HEK293 (cell line): Measurements from ENCODE around the gene N4BP2L2.

Source experiments
- CTCF ChIA-PET: fragments of 350-600 bp; formaldehyde crosslinking; extraction: SDS; loops from one replicate; lab custom pipeline; 2021; ENCODE audit warnings: antibody characterized with exemption; lab: Yijun Ruan, JAX
- POLR2A ChIA-PET: fragments of 300-600 bp; formaldehyde crosslinking; extraction: SDS; loops from one replicate; lab custom pipeline; 2020; ENCODE audit warnings: antibody characterized with exemption, inconsistent platforms; lab: Yijun Ruan, JAX
- H3K27ac ChIP-seq: fragments of 200-500 bp; sonication (Bioruptor generic); 2 replicates; pipeline ENCODE4 v1.5.1; 2014; ENCODE audit warnings: low read depth, low read length, control low read depth, inconsistent platforms; ENCODE audit errors: extremely low read depth
- H3K36me3 ChIP-seq, 2 experiments: fragments of 200-500 bp in 1 of 2; sonication (Bioruptor generic) in 1 of 2; 1 replicate in 1 of 2; 2 replicates in 1 of 2; pipeline ENCODE4 v1.5.1; 2014 to 2017; ENCODE audit warnings: inconsistent platforms in 2 of 2, low read length in 2 of 2; ENCODE audit not compliant: control insufficient read depth in 2 of 2, insufficient read depth in 1 of 2
- H3K4me1 ChIP-seq: fragments of 200-500 bp; sonication (Bioruptor generic); 2 replicates; pipeline ENCODE4 v1.5.1; 2014; ENCODE audit warnings: mild to moderate bottlenecking, low read length, inconsistent platforms; ENCODE audit not compliant: control insufficient read depth, insufficient read depth
- H3K4me3 ChIP-seq: 2 replicates; pipeline ENCODE4 v1.5.1; 2011; ENCODE audit warnings: low read depth, mild to moderate bottlenecking, control low read depth, low read length, moderate library complexity
- H3K9me3 ChIP-seq: fragments of 200-500 bp; sonication (Bioruptor generic); 2 replicates; pipeline ENCODE4 v1.5.1; 2014; ENCODE audit warnings: low read depth, low read length, inconsistent platforms; ENCODE audit not compliant: control insufficient read depth, insufficient read depth
- GFI1B ChIP-seq: fragments of 450-650 bp; formaldehyde crosslinking; IDR thresholded peaks from 2 replicates; pipeline ENCODE4 v1.5.1; 2016; ENCODE audit warnings: missing biosample characterization, missing genetic modification characterization
- RBAK ChIP-seq: fragments of 450-650 bp; formaldehyde crosslinking; IDR thresholded peaks from 2 replicates; pipeline ENCODE4 v1.5.1; 2016; ENCODE audit warnings: missing biosample characterization, missing genetic modification characterization
- SP3 ChIP-seq: fragments of 450-650 bp; formaldehyde crosslinking; IDR thresholded peaks from 2 replicates; pipeline ENCODE4 v1.5.1; 2016; ENCODE audit warnings: missing biosample characterization, missing genetic modification characterization
- ZBTB8A ChIP-seq: fragments of 450-650 bp; formaldehyde crosslinking; IDR thresholded peaks from 2 replicates; pipeline ENCODE4 v1.5.1; 2016; ENCODE audit warnings: missing biosample characterization, missing genetic modification characterization
- ZNF175 ChIP-seq: fragments of 450-650 bp; formaldehyde crosslinking; IDR thresholded peaks from 2 replicates; pipeline ENCODE4 v1.5.1; 2016; ENCODE audit warnings: missing biosample characterization, missing genetic modification characterization
- ZNF274 ChIP-seq, 2 experiments: fragments of 200-500 bp in 1 of 2; fragments of 450-650 bp in 1 of 2; sonication (Bioruptor generic) in 1 of 2; formaldehyde crosslinking in 1 of 2; IDR thresholded peaks; 2 replicates each; pipeline versions ENCODE4 v1.5.1 to v1.6.1; 2014 to 2016; ENCODE audit warnings: borderline replicate concordance in 1 of 2, inconsistent platforms in 1 of 2, low read length in 1 of 2, missing biosample characterization in 1 of 2, missing genetic modification characterization in 1 of 2
- ZNF324 ChIP-seq: fragments of 450-650 bp; formaldehyde crosslinking; IDR thresholded peaks from 2 replicates; pipeline ENCODE4 v1.5.1; 2016; ENCODE audit warnings: missing biosample characterization, missing genetic modification characterization
- ZNF391 ChIP-seq: fragments of 450-650 bp; formaldehyde crosslinking; IDR thresholded peaks from 2 replicates; pipeline ENCODE4 v1.5.1; 2016; ENCODE audit warnings: low read depth, missing biosample characterization, missing genetic modification characterization, borderline replicate concordance
- ZNF624 ChIP-seq: fragments of 450-650 bp; formaldehyde crosslinking; IDR thresholded peaks from 2 replicates; pipeline ENCODE4 v1.5.1; 2017; ENCODE audit warnings: missing biosample characterization, missing genetic modification characterization
- ZNF707 ChIP-seq: fragments of 450-650 bp; formaldehyde crosslinking; IDR thresholded peaks from 2 replicates; pipeline ENCODE4 v1.5.1; 2016; ENCODE audit warnings: missing biosample characterization, missing genetic modification characterization
- ZXDB ChIP-seq: fragments of 450-650 bp; formaldehyde crosslinking; IDR thresholded peaks from 2 replicates; pipeline ENCODE4 v1.5.1; 2016; ENCODE audit warnings: missing biosample characterization, missing genetic modification characterization
- TF ChIP-seq, protein P1 (sequence below): fragments of 450-650 bp; formaldehyde crosslinking; IDR thresholded peaks from 2 replicates; pipeline ENCODE4 v1.5.1; 2017; ENCODE audit warnings: missing biosample characterization, missing genetic modification characterization
- TF ChIP-seq, protein P2 (sequence below): fragments of 450-650 bp; formaldehyde crosslinking; IDR thresholded peaks from 2 replicates; pipeline ENCODE4 v1.5.1; 2016; ENCODE audit warnings: missing biosample characterization, missing genetic modification characterization
- TF ChIP-seq, protein P3 (sequence below): fragments of 450-650 bp; formaldehyde crosslinking; IDR thresholded peaks from 2 replicates; pipeline ENCODE4 v1.5.1; 2016; ENCODE audit warnings: missing biosample characterization, missing genetic modification characterization
- TF ChIP-seq, protein P4 (sequence below): fragments of 450-650 bp; formaldehyde crosslinking; IDR thresholded peaks from 2 replicates; pipeline ENCODE4 v1.5.0; 2017; ENCODE audit warnings: missing biosample characterization, missing genetic modification characterization, borderline replicate concordance
- TF ChIP-seq, protein P5 (sequence below): fragments of 450-650 bp; formaldehyde crosslinking; IDR thresholded peaks from 2 replicates; pipeline ENCODE4 v1.5.1; 2016; ENCODE audit warnings: missing biosample characterization, missing genetic modification characterization, low read depth
- TF ChIP-seq, protein P6 (sequence below): fragments of 450-650 bp; formaldehyde crosslinking; IDR thresholded peaks from 2 replicates; pipeline ENCODE4; 2016; ENCODE audit warnings: missing biosample characterization, missing genetic modification characterization

The N4BP2L2 gene

DNA sequence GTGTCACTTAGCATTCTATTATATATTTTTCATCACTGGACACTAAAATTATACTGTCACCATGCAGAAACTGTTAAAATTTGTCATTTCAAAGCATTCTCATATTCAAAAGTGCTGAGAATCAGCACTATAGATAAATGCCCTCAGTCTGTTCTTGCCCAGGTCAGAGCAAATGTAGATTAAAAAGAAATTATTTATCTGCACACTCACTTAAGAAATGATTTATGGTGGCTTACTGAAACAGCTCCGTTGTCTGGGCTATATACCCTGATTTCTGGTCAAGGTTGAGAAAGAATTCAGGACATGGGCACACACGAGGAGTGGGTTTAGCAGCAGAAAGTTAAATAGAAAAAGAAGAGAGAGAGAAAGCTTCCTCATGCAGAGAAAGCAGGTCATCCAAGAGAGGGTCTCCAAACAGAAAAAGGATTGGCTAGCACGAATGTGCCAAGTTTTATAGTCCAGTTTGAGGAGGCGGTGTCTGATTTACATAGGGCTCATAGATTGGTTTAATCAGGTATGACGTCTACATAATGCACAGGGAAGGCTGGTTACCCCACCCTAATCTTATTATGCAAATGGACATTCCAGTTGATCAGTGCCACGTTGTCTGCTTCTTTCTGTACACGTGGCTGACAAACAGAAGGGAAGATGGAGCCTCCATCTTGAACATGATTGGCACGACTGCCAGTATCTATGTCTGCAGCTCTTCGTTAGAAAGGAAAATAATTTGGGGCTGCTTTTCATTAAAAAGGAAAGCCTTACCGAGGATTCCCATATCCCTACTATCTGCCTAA, 63.4 kb downstream of the N4BP2L2 start:
- H3K4me1 ChIP-seq, result no peaks in the 10 kb centered on the region
- H3K9me3 ChIP-seq, result no peaks in the 10 kb centered on the region
- CTCF ChIA-PET, result interaction anchor here (0.6 kb wide), 1 partner anchor 106 kb away, joined by 3 read pairs; no protein-coding TSS in a partner anchor
- POLR2A ChIA-PET, result no interaction called here
- H3K27ac ChIP-seq, result no peak overlapping the region
- TF ChIP-seq ZNF175 (tag by site-specific recombination) (no peak), SP3 (tag by site-specific recombination) (no peak), ZNF624 (no peak), ZNF324 (no peak), ZNF274 (IDR thresholded peaks at IDR 0.05; ENCODE audit: low read length) (no peak), ZNF274 (tag by site-specific recombination; IDR thresholded peaks at IDR 0.05; ENCODE audit: borderline replicate concordance) (no peak), ZNF707 (tag by site-specific recombination) (no peak), RBAK (tag by site-specific recombination) (no peak)
- TF ChIP-seq, protein P1, sequence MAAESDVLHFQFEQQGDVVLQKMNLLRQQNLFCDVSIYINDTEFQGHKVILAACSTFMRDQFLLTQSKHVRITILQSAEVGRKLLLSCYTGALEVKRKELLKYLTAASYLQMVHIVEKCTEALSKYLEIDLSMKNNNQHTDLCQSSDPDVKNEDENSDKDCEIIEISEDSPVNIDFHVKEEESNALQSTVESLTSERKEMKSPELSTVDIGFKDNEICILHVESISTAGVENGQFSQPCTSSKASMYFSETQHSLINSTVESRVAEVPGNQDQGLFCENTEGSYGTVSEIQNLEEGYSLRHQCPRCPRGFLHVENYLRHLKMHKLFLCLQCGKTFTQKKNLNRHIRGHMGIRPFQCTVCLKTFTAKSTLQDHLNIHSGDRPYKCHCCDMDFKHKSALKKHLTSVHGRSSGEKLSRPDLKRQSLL (tag by site-specific recombination), result no peak
- TF ChIP-seq, protein P2, sequence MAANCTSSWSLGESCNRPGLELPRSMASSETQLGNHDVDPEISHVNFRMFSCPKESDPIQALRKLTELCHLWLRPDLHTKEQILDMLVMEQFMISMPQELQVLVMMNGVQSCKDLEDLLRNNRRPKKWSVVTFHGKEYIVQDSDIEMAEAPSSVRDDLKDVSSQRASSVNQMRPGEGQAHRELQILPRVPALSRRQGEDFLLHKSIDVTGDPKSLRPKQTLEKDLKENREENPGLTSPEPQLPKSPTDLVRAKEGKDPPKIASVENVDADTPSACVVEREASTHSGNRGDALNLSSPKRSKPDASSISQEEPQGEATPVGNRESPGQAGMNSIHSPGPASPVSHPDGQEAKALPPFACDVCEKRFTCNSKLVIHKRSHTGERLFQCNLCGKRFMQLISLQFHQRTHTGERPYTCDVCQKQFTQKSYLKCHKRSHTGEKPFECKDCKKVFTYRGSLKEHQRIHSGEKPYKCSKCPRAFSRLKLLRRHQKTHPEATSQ, result no peak
- H3K4me3 ChIP-seq, result no peak overlapping the region
- peaks cover 0 to 11% of the 10 kb centered on the region in 2 experiments; a peak in 1 of 3 replicates for H3K36me3 ChIP-seq

DNA sequence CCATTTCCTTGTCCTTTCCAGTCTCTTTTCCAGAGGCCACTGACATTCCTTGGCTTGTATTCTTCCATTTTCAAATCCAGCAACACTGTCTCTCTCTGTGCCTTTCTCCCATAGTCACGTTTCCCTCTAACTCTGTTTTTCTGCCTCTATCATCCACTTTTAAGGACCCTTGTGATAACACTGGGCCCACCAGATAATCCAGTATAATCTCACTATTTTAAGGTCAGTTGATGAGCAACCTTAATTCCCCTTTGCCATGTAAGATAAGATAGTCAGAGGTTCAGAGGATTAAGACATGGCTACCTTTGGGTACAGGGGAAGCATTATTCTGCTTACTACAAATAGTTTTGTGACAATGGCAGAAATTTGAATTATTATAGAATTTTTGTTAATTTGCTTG, 64.9 kb downstream of the N4BP2L2 start:
- CTCF ChIA-PET, result interaction anchor here (0.7 kb wide), 1 partner anchor 30 kb away, joined by 3 read pairs; no protein-coding TSS in a partner anchor
- H3K36me3 ChIP-seq, result peaks cover 0 to 11% of the 10 kb centered on the region in 2 experiments; a peak in 1 of 3 replicates
- H3K9me3 ChIP-seq, result no peaks in the 10 kb centered on the region
- TF ChIP-seq ZXDB, result no peak
- TF ChIP-seq, protein P3, sequence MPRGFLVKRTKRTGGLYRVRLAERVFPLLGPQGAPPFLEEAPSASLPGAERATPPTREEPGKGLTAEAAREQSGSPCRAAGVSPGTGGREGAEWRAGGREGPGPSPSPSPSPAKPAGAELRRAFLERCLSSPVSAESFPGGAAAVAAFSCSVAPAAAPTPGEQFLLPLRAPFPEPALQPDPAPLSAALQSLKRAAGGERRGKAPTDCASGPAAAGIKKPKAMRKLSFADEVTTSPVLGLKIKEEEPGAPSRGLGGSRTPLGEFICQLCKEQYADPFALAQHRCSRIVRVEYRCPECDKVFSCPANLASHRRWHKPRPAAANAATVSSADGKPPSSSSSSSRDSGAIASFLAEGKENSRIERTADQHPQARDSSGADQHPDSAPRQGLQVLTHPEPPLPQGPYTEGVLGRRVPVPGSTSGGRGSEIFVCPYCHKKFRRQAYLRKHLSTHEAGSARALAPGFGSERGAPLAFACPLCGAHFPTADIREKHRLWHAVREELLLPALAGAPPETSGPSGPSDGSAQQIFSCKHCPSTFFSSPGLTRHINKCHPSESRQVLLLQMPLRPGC (tag by site-specific recombination), result no peak
- TF ChIP-seq, protein P4, sequence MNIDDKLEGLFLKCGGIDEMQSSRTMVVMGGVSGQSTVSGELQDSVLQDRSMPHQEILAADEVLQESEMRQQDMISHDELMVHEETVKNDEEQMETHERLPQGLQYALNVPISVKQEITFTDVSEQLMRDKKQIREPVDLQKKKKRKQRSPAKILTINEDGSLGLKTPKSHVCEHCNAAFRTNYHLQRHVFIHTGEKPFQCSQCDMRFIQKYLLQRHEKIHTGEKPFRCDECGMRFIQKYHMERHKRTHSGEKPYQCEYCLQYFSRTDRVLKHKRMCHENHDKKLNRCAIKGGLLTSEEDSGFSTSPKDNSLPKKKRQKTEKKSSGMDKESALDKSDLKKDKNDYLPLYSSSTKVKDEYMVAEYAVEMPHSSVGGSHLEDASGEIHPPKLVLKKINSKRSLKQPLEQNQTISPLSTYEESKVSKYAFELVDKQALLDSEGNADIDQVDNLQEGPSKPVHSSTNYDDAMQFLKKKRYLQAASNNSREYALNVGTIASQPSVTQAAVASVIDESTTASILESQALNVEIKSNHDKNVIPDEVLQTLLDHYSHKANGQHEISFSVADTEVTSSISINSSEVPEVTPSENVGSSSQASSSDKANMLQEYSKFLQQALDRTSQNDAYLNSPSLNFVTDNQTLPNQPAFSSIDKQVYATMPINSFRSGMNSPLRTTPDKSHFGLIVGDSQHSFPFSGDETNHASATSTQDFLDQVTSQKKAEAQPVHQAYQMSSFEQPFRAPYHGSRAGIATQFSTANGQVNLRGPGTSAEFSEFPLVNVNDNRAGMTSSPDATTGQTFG (tag by site-specific recombination), result no peak
- TF ChIP-seq ZBTB8A (tag by site-specific recombination), result no peak
- no peak for TF ChIP-seq ZNF391
- TF ChIP-seq, protein P5, sequence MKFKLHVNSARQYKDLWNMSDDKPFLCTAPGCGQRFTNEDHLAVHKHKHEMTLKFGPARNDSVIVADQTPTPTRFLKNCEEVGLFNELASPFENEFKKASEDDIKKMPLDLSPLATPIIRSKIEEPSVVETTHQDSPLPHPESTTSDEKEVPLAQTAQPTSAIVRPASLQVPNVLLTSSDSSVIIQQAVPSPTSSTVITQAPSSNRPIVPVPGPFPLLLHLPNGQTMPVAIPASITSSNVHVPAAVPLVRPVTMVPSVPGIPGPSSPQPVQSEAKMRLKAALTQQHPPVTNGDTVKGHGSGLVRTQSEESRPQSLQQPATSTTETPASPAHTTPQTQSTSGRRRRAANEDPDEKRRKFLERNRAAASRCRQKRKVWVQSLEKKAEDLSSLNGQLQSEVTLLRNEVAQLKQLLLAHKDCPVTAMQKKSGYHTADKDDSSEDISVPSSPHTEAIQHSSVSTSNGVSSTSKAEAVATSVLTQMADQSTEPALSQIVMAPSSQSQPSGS (tag by site-specific recombination), result no peak
- no peak for TF ChIP-seq GFI1B (tag by site-specific recombination)
- TF ChIP-seq, protein P6, sequence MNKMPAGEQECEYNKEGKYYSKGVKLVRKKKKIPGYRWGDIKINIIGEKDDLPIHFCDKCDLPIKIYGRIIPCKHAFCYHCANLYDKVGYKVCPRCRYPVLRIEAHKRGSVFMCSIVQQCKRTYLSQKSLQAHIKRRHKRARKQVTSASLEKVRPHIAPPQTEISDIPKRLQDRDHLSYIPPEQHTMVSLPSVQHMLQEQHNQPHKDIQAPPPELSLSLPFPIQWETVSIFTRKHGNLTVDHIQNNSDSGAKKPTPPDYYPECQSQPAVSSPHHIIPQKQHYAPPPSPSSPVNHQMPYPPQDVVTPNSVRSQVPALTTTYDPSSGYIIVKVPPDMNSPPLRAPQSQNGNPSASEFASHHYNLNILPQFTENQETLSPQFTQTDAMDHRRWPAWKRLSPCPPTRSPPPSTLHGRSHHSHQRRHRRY (tag by site-specific recombination), result no peak
- TF ChIP-seq ZNF274 (IDR thresholded peaks at IDR 0.05; ENCODE audit: low read length), result no peak
- no peak for TF ChIP-seq ZNF274 (tag by site-specific recombination; IDR thresholded peaks at IDR 0.05; ENCODE audit: borderline replicate concordance)
- TF ChIP-seq, all 188 proteins: peak for 0
- POLR2A ChIA-PET, result no interaction called here
- Histone ChIP-seq H3K4me3 (no peak overlapping the region), H3K27ac (no peak overlapping the region), H3K4me1 (no peaks in the 10 kb centered on the region)
